NCI-H2107 treated with DMSO at 0.1 percent for 48 hours (cell line): ENCODE data around the gene DUSP2.

Source experiments
- DNase-seq: peaks from one replicate; lab custom pipeline; 2025; ENCODE audit not compliant: unreplicated experiment; lab: John Stamatoyannopoulos, UW

Gene DUSP2, protein sequence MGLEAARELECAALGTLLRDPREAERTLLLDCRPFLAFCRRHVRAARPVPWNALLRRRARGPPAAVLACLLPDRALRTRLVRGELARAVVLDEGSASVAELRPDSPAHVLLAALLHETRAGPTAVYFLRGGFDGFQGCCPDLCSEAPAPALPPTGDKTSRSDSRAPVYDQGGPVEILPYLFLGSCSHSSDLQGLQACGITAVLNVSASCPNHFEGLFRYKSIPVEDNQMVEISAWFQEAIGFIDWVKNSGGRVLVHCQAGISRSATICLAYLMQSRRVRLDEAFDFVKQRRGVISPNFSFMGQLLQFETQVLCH

GRCh38 chr2:96145036-96145847 lies at the start of gene DUSP2:
TSS of gene DUSP2 (minus strand) at chr2:96145440. CDS start at chr2:96145354, 86 bp downstream.
- peak; percentile 17 for DNase-seq

GRCh38 chr2:96191937-96192670 lies 46.9 kb upstream of the DUSP2 start:
- DNase-seq: no peak

DNA sequence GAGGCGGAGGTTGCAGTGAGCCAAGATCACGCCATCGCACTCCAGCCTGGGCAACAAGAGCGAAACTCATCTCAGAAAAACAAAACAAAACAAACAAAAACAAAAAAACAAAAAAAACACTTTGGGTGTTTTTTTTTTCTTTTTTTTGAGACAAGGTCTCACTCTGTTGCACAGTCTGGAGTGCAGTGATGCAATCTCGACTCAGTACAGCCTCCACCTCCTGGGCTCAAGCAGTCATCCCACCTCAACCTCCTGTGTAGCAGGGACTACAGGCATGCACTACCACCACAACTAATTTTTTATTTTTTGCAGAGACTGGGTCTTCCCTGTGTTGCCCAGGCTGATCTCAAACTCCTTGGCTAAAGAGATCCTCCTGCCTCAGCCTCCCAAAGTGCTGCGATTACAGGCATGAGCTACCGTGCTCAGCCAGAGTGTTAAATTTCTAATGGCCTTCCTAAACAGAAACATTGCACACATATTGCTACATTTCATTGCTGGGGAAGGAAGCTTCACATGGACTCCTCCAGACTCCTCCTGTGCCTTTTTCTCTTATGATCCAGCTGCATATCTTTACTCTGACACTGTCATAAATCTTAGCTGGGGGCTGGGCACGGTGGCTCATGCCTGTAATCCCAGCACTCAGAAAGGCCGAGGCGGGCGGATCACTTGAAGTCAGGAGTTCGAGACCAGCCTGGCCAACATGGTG lies 43.7 kb upstream of the DUSP2 start:
- DNase-seq: no peak

GRCh38 chr2:96186562-96186961 lies 41.3 kb upstream of the DUSP2 start:
- no peak for DNase-seq

DNA sequence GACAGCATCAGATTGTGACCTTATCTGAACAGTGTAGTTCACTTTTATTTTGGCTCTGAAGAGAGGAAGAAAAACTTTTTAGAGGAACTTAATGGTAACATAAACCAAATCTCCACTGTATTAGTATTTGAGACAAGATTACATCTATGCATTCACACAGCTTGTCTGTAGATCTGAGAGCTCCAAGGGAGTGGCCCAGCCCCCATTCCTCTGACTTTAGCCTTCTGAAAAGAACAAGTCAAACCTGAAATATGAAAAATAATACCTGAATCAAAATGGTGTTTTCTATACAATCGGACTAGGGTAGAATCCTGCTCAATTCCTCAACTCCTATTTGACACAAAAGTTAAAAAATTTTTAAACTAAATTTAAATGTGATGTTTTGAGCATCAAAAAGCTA lies 40.3 kb upstream of the DUSP2 start:
- no peak for DNase-seq

DNA sequence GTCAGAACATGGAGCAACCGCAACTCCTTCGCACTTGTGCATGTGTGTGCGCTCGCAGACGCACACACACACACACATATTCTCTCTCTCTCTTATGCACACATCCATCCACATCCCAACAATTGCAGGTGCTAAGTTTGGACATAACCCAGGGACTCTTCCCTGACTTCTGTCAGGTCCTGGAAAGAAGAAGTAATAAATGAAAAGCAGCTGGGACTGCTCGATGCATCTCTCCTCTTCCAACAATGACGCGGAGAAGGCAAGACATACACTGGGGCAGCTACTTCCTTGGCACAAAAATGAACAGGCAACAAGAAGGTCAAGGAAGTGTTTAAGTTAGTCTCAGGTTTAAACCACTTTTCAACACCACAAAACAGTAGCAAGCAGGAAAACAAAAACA lies 39.7 kb upstream of the DUSP2 start:
- no peak for DNase-seq

DNA sequence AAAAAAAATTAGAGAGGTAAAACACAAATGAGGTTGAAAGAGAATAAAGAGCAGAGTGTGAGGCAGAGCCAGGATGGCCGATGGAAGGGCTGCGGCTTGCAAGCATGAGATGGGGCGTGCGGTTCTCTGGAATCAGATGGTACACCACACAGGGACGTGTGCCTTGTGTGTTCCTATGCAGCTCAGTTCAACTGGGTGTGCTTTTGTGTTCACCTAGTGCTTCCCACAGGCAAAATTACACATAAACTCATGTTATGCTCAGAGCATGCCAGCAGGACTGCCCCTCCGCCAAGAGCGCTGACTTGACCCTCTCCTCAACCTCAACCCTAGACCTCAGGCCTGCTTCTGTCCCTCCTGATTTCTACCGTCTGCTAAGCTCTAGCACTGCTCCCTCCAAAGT lies 38.9 kb upstream of the DUSP2 start:
- no peak for DNase-seq

GRCh38 chr2:96181529-96181928 lies 36.3 kb upstream of the DUSP2 start:
- DNase-seq: no peak

DNA sequence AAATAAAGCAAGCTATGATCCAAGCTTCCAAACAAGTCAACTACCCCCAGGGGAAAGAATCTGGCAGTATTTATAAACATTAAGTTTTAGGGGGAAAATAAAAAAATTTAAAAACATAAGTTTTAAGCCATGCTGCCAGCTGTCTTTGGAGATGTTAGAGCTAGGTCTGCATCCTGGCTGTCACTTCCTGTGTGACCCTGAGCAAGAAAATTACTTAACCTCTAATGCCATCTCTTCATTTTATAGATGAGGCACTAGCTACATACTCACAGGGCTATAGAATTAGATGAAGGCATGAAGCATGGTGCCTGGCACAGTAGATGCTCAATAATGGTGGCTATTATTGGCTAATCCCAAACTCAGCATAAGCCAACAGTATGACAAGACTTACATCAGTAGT lies 35.3 kb upstream of the DUSP2 start:
- DNase-seq: no peak

GRCh38 chr2:96180002-96180401 lies 34.8 kb upstream of the DUSP2 start:
- no peak for DNase-seq

GRCh38 chr2:96176661-96177060 lies 31.4 kb upstream of the DUSP2 start:
- DNase-seq: no peak

GRCh38 chr2:96175951-96176350 lies 30.7 kb upstream of the DUSP2 start:
- no peak for DNase-seq

- peak; percentile 51 for DNase-seq
Observed at GRCh38 chr2:96174251-96175144, 29.3 kb upstream of the DUSP2 start.

- DNase-seq: no peak
Observed at GRCh38 chr2:96171831-96172230, 26.6 kb upstream of the DUSP2 start.

DNA sequence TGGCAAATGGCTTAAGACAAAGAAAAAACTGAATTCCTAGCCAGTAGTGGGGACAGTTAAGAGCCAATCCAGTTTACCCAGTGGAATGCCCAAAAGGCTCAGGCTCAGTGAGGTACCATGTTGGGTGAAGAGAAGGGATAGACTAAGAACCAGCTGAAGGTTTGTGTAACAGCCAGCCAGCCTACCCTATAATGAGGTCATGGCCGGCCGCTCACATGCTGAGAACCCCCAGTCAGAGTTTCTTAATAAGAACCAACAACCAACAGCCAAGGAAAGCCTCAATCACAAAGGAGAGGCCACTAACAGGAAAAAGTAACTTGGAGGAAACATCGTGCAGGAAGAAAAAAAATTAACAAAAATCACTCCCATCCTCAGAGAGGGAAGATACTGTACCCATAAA lies 25.4 kb upstream of the DUSP2 start:
- no peak for DNase-seq

DNA sequence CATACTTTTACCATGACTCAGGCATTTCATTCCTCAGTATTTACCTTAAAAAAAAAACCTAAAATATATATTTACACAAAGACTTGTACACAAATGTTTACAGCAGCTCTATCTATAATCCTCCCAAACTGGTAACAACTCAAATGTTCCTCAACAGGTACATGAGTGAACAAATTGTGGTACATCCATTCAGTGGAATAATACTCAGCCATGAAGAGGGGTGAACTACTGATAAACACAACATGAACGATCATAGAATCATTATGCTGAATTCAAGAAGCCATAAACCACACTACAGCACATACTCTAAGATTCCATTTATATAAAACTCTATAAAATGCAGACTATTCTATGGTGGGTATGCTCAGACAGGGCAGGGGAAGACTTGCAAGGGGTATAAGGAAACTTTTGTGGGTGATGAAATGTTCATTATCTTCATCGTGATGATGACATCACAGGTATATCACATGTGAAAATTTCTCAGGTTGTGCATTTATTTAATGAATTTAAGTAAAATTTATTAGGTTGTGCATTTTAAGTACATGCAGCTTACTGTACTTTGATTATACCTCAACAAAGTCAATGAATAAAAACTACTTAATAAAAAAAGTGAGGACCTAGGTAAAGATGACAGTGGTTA lies 24.7 kb upstream of the DUSP2 start:
- no peak for DNase-seq

- peak; percentile 60 for DNase-seq
Observed at GRCh38 chr2:96167407-96168013, 22.3 kb upstream of the DUSP2 start.

DNA sequence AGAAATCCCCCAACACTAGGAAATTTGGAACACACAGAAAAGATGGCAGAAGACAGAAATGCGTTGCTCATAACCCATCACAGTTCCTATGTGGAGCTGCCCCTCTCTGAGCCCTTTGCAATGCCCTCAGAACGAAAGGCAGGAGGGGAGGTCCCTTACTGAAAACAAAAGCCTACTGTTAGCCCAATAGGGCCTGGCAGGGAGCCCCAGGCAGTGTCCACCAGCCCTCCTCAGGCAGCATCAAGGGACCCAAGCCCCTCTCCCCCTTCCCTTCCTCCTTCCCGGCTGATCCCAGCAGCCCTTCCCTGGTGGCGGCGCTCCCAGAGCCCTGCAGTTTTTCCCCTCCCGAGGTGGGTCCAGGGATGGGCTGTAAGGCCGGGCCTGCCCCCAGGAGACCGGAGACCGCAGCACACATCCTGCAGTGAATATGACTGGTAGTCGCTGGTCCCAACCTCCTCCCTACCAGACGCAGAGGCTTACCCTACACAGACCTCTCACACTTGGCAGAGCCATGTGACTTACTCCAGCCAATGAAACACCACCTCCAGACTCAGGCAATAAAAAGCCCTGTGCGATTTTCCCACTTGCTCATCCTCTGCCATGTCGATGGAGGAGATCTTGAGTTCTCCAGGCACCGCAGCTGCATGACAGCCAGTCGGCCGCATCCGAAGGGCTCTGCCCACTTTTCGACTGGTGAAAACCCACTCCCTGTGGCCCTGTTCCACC lies 19.4 kb upstream of the DUSP2 start:
- DNase-seq: no peak
